G401 (cell line): ENCODE measurements around the gene HSCB. TPM values are rescaled to one million over a fixed set of nuclear protein-coding genes. Genes with fewer than 3 reads are reported as not detected.
"Not testable (repeated sequence)": the region's sequence is repeated elsewhere in the genome, so short reads cannot be mapped to it uniquely, and the experiment has no call there.

ENCODE experiments used
- DNase-seq: peaks from one replicate; pipeline ENCODE4 v3.0.0-alpha.2; 2015; ENCODE audit warnings: low spot score
- in situ Hi-C: cut with HindIII; loops from 2 replicates; pipeline ENCODE4 v1.10.0; 2016; ENCODE audit warnings: low sequenced_read_pairs, mixed read lengths
- total RNA-seq: library from RNA; depleted of rRNA; stranded (reverse); fragments of >200 nt; shearing (Covaris generic); gene quantifications from 2 replicates; pipeline ENCODE4 v1.2.3, GENCODE V29; 2014

The HSCB gene
- total RNA-seq, 1 experiment from 2014 or later, result 38.1 TPM

DNA sequence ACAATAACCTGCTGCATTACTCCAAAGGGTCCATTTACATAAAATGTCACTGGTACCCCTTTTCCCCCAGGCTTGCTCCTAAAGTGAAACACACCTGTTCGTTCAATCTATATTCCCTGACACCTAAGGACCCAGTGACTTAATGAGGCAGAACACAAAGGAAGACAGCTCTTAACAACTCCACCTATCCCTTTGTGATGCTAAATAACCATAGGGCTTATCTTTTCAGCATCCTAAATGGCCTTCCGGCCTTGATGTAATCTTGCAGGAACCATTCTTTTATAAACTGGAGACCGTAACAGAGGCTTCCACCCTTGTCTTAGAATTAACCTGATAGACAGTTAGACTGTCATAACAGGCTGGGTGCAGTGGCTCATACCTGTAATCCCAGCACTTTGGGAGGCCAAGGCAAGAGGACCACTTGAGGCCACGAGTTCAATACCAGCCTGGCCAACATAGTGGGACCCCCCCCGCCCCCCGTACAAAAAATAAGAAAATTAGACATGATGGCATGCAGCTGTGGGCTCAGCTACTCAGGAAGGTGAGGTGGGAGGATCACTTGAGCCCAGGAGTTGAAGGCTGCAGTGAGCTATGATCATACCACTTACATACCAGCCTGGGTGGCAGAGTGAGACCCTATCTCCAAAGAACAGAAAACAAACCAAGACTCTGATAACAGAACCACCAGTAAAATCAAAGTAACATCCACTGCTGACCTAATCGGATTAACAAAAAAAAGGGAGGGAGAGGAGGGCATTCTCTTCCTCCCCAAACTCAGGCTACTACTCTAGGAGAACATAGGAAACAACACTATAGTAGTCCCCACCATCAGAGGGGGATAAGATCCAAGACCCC, 5.3 kb upstream of the HSCB start:
- DNase-seq, result no peak
- in situ Hi-C loops, result no loop called here

DNA sequence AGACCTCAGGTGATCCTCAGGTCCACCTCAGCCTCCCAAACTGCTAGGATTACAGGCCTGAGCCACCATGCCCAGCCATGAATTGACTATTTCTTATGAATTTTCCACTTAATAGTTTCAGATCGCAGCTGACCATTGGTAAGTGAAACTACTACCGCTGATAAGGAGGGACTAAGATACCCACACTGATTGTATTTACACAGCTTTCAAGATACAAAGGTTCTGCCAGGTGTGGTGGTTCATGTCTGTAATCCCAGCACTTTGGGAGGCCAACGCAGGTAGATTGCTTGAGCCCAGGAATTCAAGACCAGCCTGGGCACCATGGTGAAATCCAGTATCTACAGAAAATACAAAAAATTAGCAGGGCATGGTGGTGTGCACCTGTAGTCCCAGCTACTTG, 4.1 kb upstream of the HSCB start:
- in situ Hi-C loops, result no loop called here

DNA sequence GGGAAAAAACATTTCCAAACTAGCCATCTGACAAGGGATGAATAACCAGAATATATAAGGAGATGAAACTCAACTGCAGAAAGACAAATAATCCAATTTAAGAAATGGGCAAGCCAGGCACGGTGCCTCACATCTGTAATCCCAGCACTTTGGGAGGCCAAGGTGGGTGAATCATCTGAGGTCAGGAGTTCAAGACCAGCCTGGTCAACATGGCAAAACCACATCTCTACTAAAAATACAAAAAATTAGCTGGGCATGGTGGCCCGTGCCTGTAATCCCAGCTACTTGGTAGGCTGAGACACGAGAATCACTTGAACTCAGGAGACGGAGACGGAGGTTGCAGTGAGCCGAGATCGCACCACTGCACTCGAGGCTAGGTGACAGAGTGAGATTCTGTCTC, 3.0 kb upstream of the HSCB start:
- in situ Hi-C loops, DNase-seq: not testable (repeated sequence)

More for the DNA sequence above, 4.1 kb upstream of the HSCB start:
- DNase-seq, result no peak

GRCh38 chr22:28741200-28741784, 547 bp upstream of the HSCB start:
- DNase-seq, result no peak
- in situ Hi-C loops, result no loop called here

DNA sequence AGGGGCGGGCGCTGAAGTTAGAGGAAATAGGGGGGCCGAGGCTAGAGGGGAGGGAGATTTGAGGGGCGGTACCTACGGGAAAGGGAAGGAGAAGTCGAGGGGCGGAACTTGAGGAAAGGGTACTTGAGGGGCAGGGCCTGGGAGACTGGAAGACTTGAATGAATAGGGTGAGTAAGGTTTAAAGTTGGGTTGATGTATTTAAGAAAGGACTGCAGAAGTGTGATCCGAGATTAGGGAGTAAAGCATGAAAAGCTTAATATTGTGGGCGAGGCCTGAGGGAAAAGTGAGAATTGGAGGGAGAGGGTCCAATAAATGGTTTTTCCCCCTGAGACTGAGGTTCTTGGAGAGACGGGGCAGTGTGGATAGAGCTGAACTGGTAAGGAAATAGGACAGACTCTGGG, 723 bp downstream of the HSCB start:
- no peak for DNase-seq
- in situ Hi-C loops, result no loop called here

DNA sequence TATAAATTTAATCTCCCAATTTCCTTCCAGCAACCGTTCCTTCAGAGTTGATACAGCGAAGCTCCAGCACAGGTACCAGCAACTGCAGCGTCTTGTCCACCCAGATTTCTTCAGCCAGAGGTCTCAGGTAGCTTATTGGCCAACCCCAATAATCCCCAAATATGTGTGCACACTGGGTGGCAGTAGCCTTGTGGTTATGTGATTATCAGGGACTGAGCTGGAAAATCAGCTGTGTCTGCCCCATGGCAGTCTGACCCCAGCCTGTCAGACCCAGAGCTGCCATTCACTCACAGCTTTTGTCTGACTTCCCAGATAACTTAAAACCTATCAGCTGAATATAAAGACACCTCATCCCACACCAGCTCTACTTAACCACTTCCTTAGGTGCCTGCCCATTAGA, 2.0 kb downstream of the HSCB start:
- DNase-seq, result no peak
- in situ Hi-C loops, result no loop called here

DNA sequence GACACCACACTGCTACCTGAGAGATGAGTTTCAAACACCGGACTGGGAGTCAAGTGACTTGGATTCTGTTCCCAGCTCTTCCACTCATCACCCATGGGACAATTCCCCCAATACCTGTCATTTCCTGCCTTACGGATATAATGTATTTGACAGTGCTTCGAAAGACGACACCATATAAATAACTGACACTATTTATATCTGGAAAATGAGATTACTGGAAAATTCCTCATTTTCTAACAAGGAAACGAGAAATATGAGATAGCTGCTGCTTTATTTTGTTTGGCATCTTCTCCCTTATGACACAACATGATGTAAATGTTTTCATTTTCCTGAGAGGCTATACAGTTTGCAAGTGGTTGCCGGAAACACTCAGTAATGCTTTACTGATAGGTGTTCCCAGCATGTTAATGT, 8.6 kb downstream of the HSCB start:
- no peak for DNase-seq
- in situ Hi-C loops, result no loop called here

- DNase-seq, in situ Hi-C loops: not testable (repeated sequence)
These were observed 12.7 kb downstream of the HSCB start for GRCh38 chr22:28754512-28754911.

DNA sequence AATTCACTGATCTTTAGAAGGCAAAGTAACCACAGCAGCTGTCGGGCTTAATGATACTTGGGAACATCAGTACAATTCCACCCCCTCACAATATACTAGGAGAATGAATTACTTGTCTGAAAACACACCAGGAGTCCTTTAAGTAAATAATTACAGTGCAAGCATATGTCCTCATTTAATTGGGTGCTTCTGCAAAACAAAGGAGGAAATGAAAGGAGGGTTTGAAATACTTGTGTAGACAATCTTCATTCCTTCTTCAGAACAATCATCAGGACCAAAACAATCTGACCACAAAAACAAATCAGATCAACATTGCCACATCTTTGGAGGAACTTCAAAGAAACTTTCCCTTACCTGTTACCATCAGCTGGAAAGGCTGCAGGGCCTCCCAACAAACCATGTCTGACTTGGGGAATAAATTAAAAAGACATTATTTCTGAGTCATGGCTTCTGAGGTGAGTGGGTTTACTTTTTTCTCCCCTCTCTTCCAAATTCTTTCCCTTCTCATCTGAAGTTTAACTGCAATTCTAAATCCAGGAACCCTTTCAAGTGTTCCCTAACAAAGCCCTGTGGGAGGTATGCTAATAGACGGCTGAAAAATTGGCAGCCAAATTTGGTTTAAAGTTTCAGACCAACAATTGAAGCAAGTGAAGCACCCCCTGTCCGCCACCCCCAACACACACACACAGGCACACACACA, 18.2 kb downstream of the HSCB start:
- no peak for DNase-seq

GRCh38 chr22:28761449-28761755, 19.6 kb downstream of the HSCB start:
- in situ Hi-C loops, result no loop called here
- DNase-seq, result no peak

More for the DNA sequence above, 18.2 kb downstream of the HSCB start:
- in situ Hi-C loops, result no loop called here

GRCh38 chr22:28762000-28762399, 20.2 kb downstream of the HSCB start:
- in situ Hi-C loops, DNase-seq: not testable (repeated sequence)

- in situ Hi-C loops, result no loop called here
- no peak for DNase-seq
These were observed 24.8 kb downstream of the HSCB start for GRCh38 chr22:28766628-28767027.

DNA sequence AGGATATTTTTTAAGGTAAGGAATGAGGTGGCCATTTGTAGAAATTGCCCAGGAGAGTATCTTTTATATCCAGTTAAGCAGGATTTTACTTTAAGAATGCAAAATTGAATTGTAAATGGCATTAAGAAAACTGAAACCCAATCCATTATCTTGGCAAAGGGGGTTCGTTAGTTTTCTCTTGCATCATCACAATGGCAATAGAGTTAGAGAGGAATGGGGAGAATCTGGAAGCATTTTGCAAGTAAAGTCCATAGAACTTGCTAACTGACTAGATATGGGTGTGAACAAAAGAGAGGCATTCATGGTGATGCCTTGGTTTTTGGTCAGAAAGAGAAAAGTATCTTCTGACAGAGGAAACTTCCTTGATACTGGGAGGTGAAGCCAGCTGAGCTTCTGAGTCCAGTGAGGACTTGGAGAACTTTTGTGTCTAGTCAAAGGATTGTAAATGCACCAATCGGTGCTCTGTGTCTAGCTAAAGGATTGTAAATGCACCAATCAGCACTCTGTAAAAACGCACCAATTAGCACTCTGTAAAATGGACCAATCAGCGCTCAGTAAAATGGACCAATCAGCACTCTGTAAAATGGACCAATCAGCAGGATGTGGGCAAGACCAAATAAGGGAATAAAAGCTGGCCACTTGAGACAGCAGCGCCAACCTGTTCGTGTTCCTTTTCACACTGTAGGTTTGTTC, 27.0 kb downstream of the HSCB start:
- in situ Hi-C loops, result no loop called here

DNA sequence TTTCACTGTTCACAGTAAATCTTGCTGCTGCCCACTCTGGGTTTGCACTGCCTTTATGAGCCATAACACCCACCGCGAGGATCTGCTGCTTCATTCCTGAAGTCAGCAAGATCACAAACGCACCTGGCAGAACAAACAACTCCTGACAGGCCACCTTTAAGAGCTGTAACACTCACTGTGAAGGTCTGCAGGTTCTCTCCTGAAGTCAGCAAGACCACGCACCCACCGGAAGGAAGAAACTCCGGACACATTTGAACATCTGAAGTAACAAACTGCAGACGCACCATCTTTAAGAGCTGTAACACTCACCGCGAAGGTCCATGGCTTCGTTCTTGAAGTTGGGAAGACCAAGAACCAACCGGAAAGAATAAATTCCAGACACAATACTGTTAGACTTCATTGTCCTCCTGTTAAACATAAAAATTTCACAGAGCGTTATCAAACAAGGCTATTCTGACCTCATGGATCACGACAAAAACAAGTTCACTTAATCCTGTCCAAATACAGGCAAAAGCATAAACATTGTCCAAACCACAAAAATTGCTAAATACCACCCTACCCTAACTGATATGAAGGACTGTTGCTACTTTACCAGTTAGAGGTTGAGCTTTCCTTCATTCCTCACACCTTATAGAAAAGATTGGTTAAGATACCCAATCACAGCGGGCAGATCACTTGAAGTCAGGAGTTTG, 27.7 kb downstream of the HSCB start:
- in situ Hi-C loops, result no loop called here

More for the DNA sequence above, 27.0 kb downstream of the HSCB start:
- DNase-seq, result no peak

DNA sequence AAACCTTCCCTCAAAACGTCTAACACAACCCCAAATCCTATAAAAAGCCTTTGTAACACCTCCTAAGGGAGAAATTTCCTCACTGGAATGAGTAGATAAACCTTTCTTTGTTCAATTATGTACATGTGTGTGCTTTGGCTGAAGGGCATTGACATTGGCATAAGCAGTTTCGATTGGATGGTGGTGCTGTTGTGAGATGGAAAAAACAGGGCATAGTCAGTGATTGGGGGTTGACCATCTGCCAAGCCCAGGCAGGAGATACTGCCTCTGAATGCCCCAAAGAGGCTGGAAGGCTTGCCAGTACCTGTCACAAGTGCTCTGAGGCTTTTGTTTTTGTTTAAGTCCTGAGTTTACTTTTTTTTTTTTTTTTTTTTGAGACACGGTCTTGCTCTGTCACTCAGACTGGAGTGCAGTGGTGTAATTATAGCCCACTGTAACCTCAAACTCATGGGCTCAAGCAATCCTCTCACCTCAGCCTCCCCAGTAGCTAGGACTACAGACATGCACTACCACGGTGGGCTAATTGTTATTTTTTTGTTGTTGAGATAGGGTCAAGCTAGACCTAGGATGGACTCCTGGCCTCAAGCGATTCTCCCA, 29.5 kb downstream of the HSCB start:
- no peak for DNase-seq
- in situ Hi-C loops, result no loop called here

More for the DNA sequence above, 27.7 kb downstream of the HSCB start:
- DNase-seq, result no peak

DNA sequence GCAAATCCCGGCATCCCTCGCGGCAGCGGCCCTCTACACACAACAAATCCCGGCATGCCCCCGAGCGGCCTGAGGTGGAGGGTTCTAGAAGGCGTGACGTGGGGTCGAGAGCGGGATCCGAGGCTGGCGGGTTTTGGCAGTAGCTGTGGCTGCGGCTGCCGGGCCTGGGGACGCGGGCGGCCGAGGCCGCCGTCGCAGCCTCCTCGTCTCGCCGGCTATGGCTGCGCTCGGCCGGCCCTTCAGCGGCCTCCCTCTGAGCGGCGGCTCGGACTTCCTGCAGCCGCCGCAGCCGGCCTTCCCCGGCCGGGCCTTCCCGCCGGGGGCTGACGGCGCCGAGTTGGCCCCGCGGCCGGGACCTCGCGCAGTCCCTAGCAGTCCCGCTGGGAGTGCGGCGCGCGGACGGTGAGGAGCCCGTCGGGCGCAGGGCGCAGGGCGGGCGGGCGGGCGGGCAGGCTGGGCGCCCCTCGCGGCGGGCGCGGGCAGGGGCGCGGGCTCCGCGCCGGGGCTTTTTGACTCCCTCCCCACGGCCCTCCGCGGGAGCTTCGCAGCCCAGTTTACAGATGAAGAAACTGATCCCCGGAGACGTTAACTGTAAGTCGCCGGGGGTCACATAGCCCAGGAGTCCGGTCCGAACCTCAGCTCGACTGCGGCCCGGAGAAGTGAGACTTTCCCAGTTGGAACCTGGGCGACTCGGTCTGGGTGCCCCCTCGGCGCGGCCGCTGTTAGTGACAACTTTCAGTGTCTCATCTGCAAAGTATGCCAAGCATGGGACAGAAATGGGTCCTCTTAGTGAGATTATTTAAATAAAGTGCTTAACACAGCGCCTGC, 31.0 kb downstream of the HSCB start, which contains the start of gene CCDC117:
TSS of gene CCDC117 (plus strand) at position 63 of the 828 bp plus-strand sequence. CDS start at position 218, 155 bp downstream.
- in situ Hi-C loops, result no loop called here

DNA sequence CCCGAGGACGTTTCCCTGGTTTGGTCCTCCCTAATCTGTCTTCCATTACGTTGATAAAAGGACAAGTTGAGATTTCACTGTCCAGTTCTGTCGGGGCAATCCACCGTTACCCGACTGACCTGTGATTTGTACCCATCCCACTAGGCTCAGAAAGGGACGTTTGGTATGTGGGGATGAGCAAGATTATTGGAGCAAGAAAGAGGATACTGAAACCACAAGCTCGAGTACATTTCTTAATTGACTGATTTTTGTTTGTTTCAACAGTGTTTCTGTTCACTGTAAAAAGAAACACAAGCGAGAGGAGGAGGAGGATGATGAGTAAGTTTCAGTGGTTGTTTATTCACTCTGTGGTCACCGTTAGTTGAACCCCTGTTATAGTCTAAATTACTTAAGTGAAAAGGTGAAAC, 31.6 kb downstream of the HSCB start:
- in situ Hi-C loops, result no loop called here
- DNase-seq, result no peak

More for the DNA sequence above, 31.0 kb downstream of the HSCB start, which contains the start of gene CCDC117:
- peak; percentile 96 for DNase-seq

DNA sequence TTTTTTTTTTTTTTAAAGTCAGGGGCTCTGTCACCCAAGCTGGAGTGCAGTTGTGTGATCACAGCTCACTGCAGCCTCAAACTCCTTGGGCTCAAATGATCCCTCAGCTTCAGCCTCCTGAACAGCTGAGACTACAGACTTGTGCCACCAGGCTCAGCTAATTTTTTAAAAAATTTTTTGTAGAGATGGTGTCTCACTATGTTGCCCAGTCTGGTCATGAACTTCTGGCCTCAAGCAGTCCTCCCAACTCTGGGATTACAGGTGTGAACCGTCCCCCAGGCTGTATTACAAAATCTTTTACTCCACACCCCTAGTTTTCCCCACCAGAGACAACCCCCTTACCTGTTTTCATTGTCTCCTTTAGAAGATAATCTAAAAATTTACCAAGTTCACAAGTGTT, 32.5 kb downstream of the HSCB start:
- in situ Hi-C loops, result no loop called here
- no peak for DNase-seq
